Cardiac muscle cell (in vitro differentiated cells and primary cell): ENCODE results near the gene ROR2. TPM values are rescaled to one million over a fixed set of nuclear protein-coding genes. Genes with fewer than 3 reads are reported as not detected.
A peak's percentile ranks its signal among the peaks of the same experiment; 100 is the strongest.

Experiments
- DNase-seq, 2 donors: peaks; one replicate each; pipeline versions ENCODE4 v3.0.0 to v3.0.0-alpha.2; 2010 to 2017; ENCODE audit warnings: low read depth in 1 of 2, low spot score in 1 of 2
- H3K27ac ChIP-seq: fragments of 200-600 bp; sonication (generic); 2 replicates; pipeline ENCODE4 v1.5.1; 2016
- H3K27me3 ChIP-seq: fragments of 200-600 bp; sonication (generic); 2 replicates; pipeline ENCODE4 v1.6.0; 2016; ENCODE audit warnings: control low read depth
- H3K36me3 ChIP-seq: fragments of 200-600 bp; sonication (generic); 2 replicates; pipeline ENCODE4 v1.5.1; 2016; ENCODE audit warnings: control low read depth
- H3K4me1 ChIP-seq: fragments of 200-600 bp; sonication (generic); 2 replicates; pipeline ENCODE4 v1.8.1; 2017; ENCODE audit warnings: low read depth, mild to moderate bottlenecking, mixed run types
- H3K4me3 ChIP-seq: fragments of 200-600 bp; sonication (generic); 2 replicates; pipeline ENCODE4 v1.5.1; 2016; ENCODE audit warnings: mild to moderate bottlenecking
- H3K9me3 ChIP-seq: fragments of 200-600 bp; sonication (generic); 2 replicates; pipeline ENCODE4 v1.5.1; 2017; ENCODE audit warnings: low read depth, mild to moderate bottlenecking, control low read depth
- polyA plus RNA-seq: library from polyadenylated mRNA; unstranded; fragments of >200 nt; fragmentation: Nextera tagmentation; extraction: Ambion mirVana; gene quantifications from 2 replicates; pipeline ENCODE4 v1.2.1, GENCODE V29; 2016
- total RNA-seq: library from RNA; depleted of rRNA; stranded (reverse); fragments of >200 nt; gene quantifications from 2 replicates; pipeline ENCODE4 v1.2.3, GENCODE V29; 2016
- TF ChIP-seq, protein P1 (sequence below): IDR thresholded peaks from 2 replicates; pipeline ENCODE4 v1.5.1; 2012; ENCODE audit warnings: low read depth, mild to moderate bottlenecking, low read length

The ROR2 gene
- total and polyA plus RNA-seq, 2 experiments from 2014 or later: 21.5 to 38.6 TPM

DNA sequence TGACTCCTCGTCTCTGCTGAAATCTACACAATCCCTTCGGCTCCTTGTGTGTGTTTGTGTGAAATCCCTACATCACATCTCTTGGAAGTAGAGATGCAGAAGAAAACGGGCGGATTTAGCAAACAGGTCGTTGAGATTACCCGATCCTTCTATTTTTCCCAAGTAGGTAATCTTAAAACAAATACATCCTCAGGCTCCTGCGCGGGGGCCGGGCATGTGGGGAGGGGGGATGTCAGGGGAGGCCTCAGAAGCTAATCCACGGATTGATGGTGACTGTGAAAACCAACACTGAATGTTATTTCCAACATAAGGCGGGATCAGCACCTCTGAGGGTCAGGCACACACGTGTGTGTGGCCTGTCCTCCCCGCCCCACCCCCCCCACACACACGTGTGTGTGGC lies 137.8 kb downstream of the ROR2 start:
- no peak for DNase-seq
- H3K9me3 ChIP-seq: no peaks in the 10 kb centered on the region
- H3K27me3 ChIP-seq: no peaks in the 10 kb centered on the region
- H3K27ac ChIP-seq: peak overlapping the region; percentile 25
- peaks cover 39% of the 10 kb centered on the region for H3K4me1 ChIP-seq
- no peaks in the 10 kb centered on the region for H3K36me3 ChIP-seq
- no peak overlapping the region for H3K4me3 ChIP-seq
- TF ChIP-seq, protein P1, sequence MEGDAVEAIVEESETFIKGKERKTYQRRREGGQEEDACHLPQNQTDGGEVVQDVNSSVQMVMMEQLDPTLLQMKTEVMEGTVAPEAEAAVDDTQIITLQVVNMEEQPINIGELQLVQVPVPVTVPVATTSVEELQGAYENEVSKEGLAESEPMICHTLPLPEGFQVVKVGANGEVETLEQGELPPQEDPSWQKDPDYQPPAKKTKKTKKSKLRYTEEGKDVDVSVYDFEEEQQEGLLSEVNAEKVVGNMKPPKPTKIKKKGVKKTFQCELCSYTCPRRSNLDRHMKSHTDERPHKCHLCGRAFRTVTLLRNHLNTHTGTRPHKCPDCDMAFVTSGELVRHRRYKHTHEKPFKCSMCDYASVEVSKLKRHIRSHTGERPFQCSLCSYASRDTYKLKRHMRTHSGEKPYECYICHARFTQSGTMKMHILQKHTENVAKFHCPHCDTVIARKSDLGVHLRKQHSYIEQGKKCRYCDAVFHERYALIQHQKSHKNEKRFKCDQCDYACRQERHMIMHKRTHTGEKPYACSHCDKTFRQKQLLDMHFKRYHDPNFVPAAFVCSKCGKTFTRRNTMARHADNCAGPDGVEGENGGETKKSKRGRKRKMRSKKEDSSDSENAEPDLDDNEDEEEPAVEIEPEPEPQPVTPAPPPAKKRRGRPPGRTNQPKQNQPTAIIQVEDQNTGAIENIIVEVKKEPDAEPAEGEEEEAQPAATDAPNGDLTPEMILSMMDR: no peak

DNA sequence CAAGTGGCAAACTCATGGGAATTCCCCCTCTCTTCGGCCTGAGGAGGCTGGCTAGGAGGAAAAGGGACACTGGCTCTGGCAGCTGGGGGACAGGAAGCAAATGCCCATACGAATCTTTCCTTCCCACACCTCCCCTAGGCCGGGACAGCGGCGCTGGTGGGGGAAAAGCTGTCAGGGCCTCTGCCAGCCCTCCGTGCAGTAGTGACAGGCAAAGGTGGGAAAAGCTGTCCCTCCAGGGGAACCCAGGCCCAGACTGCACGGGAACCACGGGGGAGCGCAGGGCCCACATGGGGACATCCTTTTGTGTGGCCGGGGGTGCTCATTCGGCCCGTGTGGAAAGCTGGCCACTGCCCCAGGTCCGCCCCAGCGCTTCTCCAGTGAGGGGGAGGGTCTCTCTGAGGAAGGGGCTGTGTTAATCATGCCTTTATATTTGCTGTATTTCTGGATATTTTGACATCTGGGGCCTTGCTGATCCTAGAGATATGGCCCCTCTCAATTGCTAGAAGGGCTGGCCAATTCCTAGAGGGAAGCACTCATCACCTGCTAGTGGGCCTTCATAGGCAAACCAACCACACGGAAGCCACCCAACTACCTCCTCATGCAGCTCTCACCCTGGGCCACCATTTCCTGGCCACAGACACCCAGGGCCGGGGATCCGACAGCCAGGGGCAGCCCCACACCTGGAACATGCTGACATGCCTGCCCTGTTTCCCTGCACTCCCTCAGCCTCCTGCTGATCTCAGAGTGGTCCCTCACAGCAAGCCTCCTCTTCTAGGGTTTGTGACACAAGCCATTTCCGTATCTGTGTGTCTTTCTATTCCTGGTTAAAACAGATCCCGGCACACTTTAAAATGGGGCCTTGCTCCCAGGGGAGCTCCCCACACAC lies 138.8 kb downstream of the ROR2 start:
- Histone ChIP-seq H3K27me3 (no peaks in the 10 kb centered on the region), H3K4me1 (peaks cover 42% of the 10 kb centered on the region), H3K36me3 (no peaks in the 10 kb centered on the region), H3K9me3 (no peaks in the 10 kb centered on the region), H3K27ac (peak overlapping the region; percentile 21), H3K4me3 (no peak overlapping the region)
- DNase-seq: no peak
- TF ChIP-seq, protein P1: no peak

DNA sequence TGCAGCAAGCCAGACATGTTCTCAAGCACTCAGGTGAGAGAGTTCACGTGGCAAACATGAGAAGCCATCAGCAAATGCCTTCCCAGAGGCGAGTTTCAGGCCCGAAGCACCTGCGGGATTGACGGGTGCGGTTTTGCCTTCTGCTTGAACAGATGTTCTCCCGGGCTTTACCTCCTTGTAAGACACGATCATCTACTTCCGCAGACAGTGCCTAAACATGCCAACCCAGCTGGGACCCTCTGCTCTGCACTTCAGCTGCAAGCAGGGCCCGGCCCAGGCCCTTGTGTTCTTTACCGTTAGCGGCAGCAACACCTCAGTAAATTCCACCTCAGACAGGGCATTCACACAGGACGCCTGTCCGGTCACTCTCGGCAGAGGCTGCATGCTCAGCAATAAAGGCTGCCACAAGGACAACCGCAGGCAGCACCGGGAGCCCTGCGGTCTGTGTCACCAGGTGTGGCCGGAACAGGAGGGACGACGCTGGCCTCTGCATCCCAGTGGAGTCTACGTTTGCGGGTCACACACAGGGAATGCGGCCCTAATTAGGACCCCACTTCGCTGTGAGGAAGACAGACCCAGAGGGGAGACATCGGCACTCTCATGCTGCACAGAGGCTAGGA lies 139.6 kb downstream of the ROR2 start:
- peaks cover 45% of the 10 kb centered on the region for H3K4me1 ChIP-seq
- H3K4me3 ChIP-seq: no peak overlapping the region
- no peaks in the 10 kb centered on the region for H3K36me3 ChIP-seq
- no peaks in the 10 kb centered on the region for H3K9me3 ChIP-seq
- H3K27me3 ChIP-seq: no peaks in the 10 kb centered on the region
- H3K27ac ChIP-seq: peak overlapping the region; percentile 21
- no peak for DNase-seq
- TF ChIP-seq, protein P1: no peak

DNA sequence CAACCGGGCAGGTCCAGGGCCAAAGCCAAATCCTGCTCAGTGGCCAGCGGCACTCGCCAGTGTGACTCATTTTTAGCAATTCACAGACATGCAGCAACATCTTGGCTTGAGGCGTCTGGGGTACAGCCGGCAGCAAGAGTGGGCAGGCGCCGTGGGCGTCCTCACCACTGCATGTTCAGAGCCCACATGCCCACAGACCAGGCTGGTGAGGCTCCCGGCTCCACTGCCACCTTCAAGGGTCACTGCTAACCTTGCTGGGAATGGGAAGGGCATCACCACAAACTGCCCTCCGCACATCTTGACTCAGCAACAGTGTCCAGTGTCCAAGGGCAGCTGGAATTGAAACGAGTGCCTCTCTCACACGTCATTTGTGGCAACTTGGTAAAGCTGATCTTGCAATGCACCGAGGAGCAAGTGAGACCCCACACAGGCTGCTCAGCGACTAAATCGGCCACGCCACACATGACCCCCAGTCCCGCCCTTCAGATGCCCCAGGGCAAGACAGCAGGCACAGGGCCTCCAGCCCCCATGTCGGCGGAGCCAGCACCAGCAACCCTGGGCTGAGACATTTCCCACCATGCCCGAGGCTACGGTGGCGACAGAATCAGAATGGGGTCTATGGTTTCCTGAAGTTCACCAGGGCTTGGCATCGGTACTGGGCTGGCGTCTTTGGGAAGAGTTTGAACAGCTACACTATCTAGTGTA lies 140.3 kb downstream of the ROR2 start:
- DNase-seq: peak in 1 of 2 donors; percentile 58
- TF ChIP-seq, protein P1: no peak
- H3K4me3 ChIP-seq: no peak overlapping the region
- peak overlapping the region; percentile 58 for H3K27ac ChIP-seq
- H3K36me3 ChIP-seq: no peaks in the 10 kb centered on the region
- H3K4me1 ChIP-seq: peaks cover 51% of the 10 kb centered on the region
- H3K9me3 ChIP-seq: no peaks in the 10 kb centered on the region
- no peaks in the 10 kb centered on the region for H3K27me3 ChIP-seq

DNA sequence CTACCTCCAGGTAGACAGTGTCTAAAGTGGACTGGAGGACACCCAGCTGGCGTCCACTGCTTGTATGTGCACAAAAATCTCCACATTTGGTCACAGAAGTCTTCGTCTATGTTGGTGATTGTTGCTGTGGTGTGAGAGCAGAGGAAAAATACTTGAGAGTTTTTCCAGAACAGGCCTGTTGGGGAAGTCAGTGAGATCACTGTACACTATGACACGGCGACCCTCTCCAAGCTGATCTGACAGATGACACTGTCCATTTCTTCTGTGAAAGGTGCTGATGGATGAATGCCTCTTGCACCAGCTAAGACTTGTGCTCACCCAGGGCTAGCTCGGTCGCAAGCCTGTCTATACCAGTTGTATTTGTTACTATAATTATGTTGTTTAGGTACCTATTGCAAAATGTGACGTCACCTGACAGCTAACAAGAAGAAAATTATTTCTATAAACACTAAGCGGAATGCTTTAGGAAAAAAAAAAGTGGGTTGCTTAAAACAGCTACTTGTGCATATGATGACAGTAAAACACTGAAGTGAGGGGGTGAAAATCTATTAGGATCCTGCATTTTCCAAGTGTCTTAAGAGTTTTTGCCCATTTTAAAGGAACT lies 142.3 kb downstream of the ROR2 start:
- no peaks in the 10 kb centered on the region for H3K36me3 ChIP-seq
- H3K27me3 ChIP-seq: no peaks in the 10 kb centered on the region
- TF ChIP-seq, protein P1: no peak
- peaks cover 57% of the 10 kb centered on the region for H3K4me1 ChIP-seq
- no peaks in the 10 kb centered on the region for H3K9me3 ChIP-seq
- H3K27ac ChIP-seq: peak overlapping the region; percentile 98
- DNase-seq: peak in 1 of 2 donors; percentile 79
- no peak overlapping the region for H3K4me3 ChIP-seq
